ENCODE data around the gene INPP5J.
"Not testable (repeated sequence)": the region's sequence is repeated elsewhere in the genome, so short reads cannot be mapped to it uniquely, and the experiment has no call there.

Gene INPP5J, protein sequence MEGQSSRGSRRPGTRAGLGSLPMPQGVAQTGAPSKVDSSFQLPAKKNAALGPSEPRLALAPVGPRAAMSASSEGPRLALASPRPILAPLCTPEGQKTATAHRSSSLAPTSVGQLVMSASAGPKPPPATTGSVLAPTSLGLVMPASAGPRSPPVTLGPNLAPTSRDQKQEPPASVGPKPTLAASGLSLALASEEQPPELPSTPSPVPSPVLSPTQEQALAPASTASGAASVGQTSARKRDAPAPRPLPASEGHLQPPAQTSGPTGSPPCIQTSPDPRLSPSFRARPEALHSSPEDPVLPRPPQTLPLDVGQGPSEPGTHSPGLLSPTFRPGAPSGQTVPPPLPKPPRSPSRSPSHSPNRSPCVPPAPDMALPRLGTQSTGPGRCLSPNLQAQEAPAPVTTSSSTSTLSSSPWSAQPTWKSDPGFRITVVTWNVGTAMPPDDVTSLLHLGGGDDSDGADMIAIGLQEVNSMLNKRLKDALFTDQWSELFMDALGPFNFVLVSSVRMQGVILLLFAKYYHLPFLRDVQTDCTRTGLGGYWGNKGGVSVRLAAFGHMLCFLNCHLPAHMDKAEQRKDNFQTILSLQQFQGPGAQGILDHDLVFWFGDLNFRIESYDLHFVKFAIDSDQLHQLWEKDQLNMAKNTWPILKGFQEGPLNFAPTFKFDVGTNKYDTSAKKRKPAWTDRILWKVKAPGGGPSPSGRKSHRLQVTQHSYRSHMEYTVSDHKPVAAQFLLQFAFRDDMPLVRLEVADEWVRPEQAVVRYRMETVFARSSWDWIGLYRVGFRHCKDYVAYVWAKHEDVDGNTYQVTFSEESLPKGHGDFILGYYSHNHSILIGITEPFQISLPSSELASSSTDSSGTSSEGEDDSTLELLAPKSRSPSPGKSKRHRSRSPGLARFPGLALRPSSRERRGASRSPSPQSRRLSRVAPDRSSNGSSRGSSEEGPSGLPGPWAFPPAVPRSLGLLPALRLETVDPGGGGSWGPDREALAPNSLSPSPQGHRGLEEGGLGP

GRCh38 chr22:31122532-31123291 is at the start of gene INPP5J:
Gene INPP5J (plus strand): TSS chr22:31122966. CDS start chr22:31123015, 49 bp downstream.
- DNase-seq, result peak; percentile 22

DNA sequence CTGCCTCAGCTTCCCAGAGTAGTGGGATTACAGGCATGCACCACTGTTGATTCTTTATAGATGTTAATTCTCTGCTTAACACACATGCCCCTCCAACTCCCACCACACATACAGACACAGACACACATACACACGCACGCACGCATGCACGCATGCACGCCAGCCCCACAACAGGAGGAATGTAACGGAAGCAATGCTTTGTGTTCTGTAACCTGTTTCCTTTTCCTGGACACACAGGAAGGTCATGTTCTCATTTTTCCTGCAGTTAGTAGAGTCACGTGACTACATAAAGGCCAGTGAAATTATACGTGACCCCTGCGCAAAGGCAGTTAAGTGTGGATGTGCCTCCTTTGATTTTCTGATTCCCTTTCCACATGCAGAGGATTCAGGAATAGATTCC is 49.6 kb upstream of the INPP5J start:
- DNase-seq, result not testable (repeated sequence)

DNA sequence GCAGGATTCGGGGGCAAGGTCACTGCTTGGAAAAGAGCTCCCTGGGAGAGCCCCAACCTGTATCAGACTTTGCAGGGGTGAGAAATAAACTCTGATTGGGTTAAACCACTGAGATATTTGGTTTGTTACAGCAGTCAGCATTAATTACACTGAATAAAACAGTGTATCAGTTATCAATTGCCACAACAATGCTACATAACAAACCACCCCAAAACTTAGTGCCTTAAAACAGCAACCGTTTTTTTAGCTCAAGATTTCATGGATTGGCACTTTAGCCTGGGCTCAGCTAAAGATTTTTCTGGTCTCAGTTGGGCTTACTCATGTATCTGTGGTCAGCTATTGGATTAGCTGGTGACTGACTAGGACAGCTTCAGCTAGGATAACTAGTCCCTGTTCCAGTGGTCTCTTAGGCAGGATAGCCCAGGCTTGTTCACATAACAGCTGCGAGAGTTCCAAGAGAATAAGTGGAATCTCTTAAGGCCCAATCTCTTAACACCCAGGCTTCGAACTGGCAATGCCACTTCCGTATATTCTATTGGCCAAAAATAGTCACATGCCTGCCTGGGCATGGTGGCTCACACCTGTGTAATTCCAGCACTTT is 49.1 kb upstream of the INPP5J start:
- DNase-seq, result not testable (repeated sequence)

DNA sequence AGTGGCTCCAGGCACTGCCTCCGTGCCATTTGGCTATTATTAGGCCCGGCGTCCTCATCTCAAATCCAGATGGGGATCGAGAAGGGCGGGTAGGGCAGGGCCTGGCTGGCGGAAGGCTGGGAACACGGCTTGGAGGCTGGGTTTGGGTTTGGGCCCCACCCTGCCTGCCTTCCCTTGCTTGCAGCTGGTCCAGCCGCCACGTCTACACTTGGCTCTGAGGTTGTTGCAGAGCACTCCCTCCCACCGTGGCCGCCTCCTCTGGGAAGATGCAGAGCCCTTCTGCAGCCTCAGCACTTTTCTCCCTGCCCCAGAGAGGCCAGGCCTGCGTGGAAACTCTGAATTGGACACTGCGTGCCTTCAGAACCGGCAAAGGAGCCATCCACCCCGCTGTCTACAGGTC is 46.8 kb upstream of the INPP5J start:
- DNase-seq, result no peak

- no peak for DNase-seq
These were observed 45.1 kb upstream of the INPP5J start for GRCh38 chr22:31077681-31078080.

DNA sequence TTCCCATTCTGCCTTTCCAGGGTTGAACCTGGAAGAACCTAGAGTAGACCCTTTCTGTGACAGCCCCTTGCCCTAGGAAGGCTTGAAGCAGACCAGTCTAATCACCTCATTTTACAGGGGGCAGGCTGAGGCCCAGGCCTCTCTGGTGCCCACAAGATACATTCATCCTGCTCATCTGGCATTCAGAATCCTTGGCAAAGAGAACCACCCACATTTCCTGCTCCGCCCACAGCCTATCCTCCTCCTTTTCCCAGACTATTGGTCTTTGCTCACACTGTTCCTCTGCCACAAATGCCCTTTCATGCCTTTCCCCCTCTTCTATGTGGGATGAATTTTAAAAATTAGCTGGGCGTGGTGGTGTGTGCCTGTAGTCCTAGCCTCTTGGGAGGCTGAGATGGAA is 44.4 kb upstream of the INPP5J start:
- not testable (repeated sequence) for DNase-seq

- DNase-seq, result no peak
These were observed 43.6 kb upstream of the INPP5J start for GRCh38 chr22:31079095-31079642.

DNA sequence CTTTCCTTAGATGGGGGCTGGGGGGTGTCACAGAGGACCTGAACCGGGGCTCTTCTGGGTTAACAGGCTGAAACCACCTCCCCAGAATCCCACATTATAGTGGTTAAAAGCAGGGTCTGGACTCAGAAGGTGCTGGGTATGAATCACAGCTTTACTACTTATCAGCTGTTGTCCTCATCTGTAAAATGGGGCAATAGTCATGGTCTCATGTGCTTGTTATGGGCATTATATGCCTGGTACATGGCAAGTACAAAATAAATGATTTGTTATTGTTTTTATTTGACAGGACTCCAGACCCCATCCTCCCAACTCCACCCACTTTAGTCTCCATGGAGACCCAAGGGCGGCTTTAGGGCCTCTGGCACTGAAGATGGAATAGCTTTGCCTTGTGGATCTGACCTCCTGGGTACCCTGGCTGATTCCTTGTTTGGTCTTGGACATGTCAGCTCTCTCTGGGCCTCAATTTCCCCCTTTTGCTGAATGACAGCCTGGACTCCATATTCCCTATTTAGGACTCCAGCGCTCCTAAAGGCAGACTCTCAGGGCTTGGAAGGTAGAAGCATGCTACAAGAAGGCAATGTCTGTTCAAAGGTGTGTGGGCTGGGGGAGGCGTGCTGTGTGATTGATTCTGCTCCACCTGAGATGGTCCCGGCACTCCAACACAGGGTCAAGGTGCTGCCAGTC is 42.5 kb upstream of the INPP5J start:
- no peak for DNase-seq

- DNase-seq, result peak; percentile 94
These were observed 41.7 kb upstream of the INPP5J start, which contains the start of gene SMTN for GRCh38 chr22:31080848-31081649. Gene SMTN (plus strand): TSS chr22:31081318. CDS start chr22:31083259, 1,941 bp downstream.

DNA sequence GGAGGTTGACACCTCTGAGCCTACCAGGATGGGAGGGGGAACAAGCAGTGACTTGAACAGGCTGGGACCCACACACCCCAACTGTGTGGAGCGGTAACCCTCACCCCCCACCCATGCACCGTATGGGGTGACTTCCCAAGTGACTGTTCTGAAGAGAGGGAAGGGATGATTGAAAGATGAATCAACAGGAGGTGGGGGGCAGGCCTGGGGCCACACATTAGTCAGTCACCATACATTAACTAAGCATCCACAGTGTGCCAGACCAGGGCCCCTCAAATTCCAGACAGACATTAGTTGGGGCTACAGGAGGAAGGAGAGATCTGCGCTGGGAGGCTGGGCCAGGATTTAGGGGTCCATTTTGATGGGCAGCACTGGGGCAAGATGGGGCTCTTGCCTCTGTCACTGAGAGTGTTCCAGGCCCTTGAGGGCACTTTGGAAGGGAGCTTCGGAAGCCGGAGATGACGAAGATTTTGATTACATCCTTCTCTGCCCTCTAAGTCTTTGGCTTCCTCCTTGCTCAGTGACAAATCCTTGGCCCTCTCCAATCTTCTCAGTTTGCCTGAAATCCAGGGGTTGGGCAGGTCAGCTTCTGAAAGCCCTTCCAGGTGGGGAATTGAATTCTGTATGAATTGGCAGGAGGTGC is 40.7 kb upstream of the INPP5J start:
- no peak for DNase-seq

DNA sequence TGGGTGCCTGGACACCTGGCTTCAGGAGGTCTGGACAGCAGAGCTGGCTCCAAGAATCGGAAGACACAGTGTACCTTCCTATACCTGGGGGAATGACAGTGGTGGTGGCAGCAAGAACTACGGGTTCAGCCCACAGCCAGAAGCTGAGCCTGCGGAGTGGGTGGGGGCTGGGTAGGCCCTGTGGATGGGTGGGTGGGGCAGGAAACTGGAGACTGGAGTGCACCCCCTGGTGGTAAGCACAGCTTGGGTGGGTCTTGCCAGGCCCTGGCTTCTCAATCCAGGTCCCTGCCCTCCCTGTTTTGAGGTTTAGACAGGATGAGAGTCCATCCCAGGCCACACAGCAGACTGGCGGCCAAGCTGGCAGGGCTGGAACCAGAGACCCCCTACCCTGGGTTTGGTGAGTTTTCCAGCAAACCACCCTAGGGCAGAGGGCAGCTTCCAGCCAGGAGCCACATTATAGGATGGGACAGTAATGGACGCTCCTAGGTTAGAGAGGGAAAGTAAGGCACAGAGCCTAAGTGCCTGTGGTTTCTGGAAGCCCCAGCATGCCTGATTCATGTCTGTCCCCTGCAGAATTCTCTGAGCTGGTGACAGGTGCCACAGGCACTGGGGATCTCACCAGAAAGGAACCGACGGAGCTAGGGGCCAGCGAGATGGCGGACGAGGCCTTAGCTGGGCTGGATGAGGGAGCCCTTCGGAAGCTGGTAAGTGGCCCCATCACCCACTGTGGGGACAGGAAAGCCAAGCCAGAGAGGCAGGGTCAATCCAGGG is 40.0 kb upstream of the INPP5J start:
- DNase-seq, result peak; percentile 57

GRCh38 chr22:31083377-31083768 is 39.4 kb upstream of the INPP5J start:
- DNase-seq, result no peak

- peak; percentile 45 for DNase-seq
These were observed 38.6 kb upstream of the INPP5J start for GRCh38 chr22:31083923-31084810.

GRCh38 chr22:31084811-31085492 is 37.8 kb upstream of the INPP5J start:
- peak; percentile 78 for DNase-seq

- peak; percentile 46 for DNase-seq
These were observed 37.3 kb upstream of the INPP5J start for GRCh38 chr22:31085493-31085824.

DNA sequence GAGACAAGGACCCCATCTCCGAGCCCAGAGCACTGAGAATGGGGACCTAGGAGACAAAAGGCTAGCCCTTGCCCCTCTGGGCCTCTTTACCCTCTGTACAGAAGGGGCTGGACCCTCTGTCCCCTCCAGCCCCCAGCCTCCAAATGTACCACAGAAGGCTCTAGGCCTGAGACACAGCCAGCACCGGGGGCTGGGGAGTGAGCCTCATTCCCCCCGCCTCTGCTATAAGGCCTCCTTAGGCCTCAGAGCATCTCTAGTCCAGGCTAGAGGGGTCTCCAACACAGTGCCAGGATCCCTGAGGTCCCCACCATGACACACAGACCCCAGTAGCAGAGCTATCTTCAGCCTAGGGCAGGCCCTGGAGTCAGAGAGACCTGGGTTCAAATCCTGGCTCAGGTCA is 36.8 kb upstream of the INPP5J start:
- DNase-seq, result no peak

GRCh38 chr22:31086703-31087330 is 35.9 kb upstream of the INPP5J start:
- peak; percentile 10 for DNase-seq
